Myocyte (in vitro differentiated cells): ENCODE measurements around the gene SCN11A. TPM values are rescaled to one million over a fixed set of nuclear protein-coding genes. Genes with fewer than 3 reads are reported as not detected.

Experiments used
- DNase-seq: peaks from one replicate; pipeline ENCODE4 v3.0.0-alpha.2; 2012; ENCODE audit warnings: low read depth
- total RNA-seq: library from RNA; depleted of rRNA; stranded (reverse); fragments of >200 nt; gene quantifications from 2 replicates; pipeline ENCODE4 v1.2.3, GENCODE V29; 2014

SCN11A gene
- total RNA-seq, 1 donor from 2014 or later: not detected

- DNase-seq: no peak
These were observed 40.5 kb downstream of the SCN11A start for GRCh38 chr3:39011191-39011736.

GRCh38 chr3:39005295-39005694 is 46.4 kb downstream of the SCN11A start:
- no peak for DNase-seq

Other genes starting within 250 kb of the SCN11A start
- gene SCN10A, start 235.7 kb downstream of the SCN11A start, total RNA-seq: not detected in 2 replicates
- 16.6 and 20.3 TPM in 2 replicates for gene WDR48, start 72 bp upstream of the SCN11A start, total RNA-seq
- gene GORASP1, start 55.7 kb upstream of the SCN11A start, total RNA-seq: 50.7 and 56.9 TPM in 2 replicates
- 1.7 and 2.7 TPM in 2 replicates for gene TTC21A, start 55.7 kb upstream of the SCN11A start, total RNA-seq
- 10.6 and 13.7 TPM in 2 replicates for gene CSRNP1, start 101.6 kb upstream of the SCN11A start, total RNA-seq
- gene XIRP1, start 140.7 kb upstream of the SCN11A start, total RNA-seq: 104 and 142 TPM in 2 replicates
- not detected in 2 replicates for gene CX3CR1, start 228.1 kb upstream of the SCN11A start, total RNA-seq